Nephron (organoid): ENCODE results near the gene GADD45A.
A peak's percentile ranks its signal among the peaks of the same experiment; 100 is the strongest.

Experiments used
- H3K27ac Mint-ChIP-seq, 3 experiments: 2 replicates each; pipeline ENCODE4 v1.8.0; 2020; ENCODE audit warnings: mixed read lengths in 3 of 3, mild to moderate bottlenecking in 2 of 3, moderate library complexity in 1 of 3
- H3K27me3 Mint-ChIP-seq: 2 replicates; pipeline ENCODE4 v1.8.0; 2021; ENCODE audit warnings: low read depth, mild to moderate bottlenecking, moderate library complexity, mixed read lengths
- H3K36me3 Mint-ChIP-seq: 2 replicates; pipeline ENCODE4 v1.8.0; 2020; ENCODE audit warnings: low read depth, mixed read lengths
- H3K4me1 Mint-ChIP-seq: 2 replicates; pipeline ENCODE4 v1.8.0; 2020; ENCODE audit warnings: mixed read lengths
- H3K4me3 Mint-ChIP-seq, 3 experiments: 2 replicates each; pipeline ENCODE4 v1.8.0; 2020; ENCODE audit warnings: mild to moderate bottlenecking in 3 of 3, mixed read lengths in 3 of 3, moderate library complexity in 2 of 3
- H3K9me3 Mint-ChIP-seq: 2 replicates; pipeline ENCODE4 v1.8.0; 2020; ENCODE audit warnings: mixed read lengths
- CTCF ChIP-seq, 3 experiments: fragments of 200-600 bp; sonication (generic); IDR thresholded peaks; one replicate each; pipeline ENCODE4 v1.5.0; 2021; ENCODE audit warnings: antibody characterized with exemption in 3 of 3; ENCODE audit not compliant: unreplicated experiment in 3 of 3

The GADD45A gene

GRCh38 chr1:67691712-67692111 is 6.7 kb downstream of the GADD45A start:
- no peak overlapping the region for H3K4me3 Mint-ChIP-seq

GRCh38 chr1:67695963-67696362 is 11.0 kb downstream of the GADD45A start:
- Mint-ChIP-seq H3K4me1 (no peaks in the 10 kb centered on the region), H3K9me3 (no peaks in the 10 kb centered on the region), H3K27ac (peak overlapping the region in 2 of 3 experiments; percentile 1 to 21), H3K4me3 (no peak overlapping the region), H3K27me3 (no peaks in the 10 kb centered on the region), H3K36me3 (no peaks in the 10 kb centered on the region)
- no peak for TF ChIP-seq CTCF (IDR thresholded peaks at IDR 0.05; ENCODE audit: unreplicated experiment in 3 of 3)

More at GRCh38 chr1:67691712-67692111, 6.7 kb downstream of the GADD45A start:
- TF ChIP-seq CTCF (IDR thresholded peaks at IDR 0.05; ENCODE audit: unreplicated experiment in 3 of 3), result no peak
- Mint-ChIP-seq H3K27me3 (no peaks in the 10 kb centered on the region), H3K4me1 (peaks cover 11% of the 10 kb centered on the region), H3K9me3 (no peaks in the 10 kb centered on the region), H3K36me3 (peaks cover 24% of the 10 kb centered on the region), H3K27ac (peak overlapping the region in 1 of 3 experiments; percentile 29)

GRCh38 chr1:67696708-67697107 is 11.7 kb downstream of the GADD45A start:
- H3K27me3 Mint-ChIP-seq, result no peaks in the 10 kb centered on the region
- H3K4me1 Mint-ChIP-seq, result no peaks in the 10 kb centered on the region
- no peak overlapping the region for H3K27ac Mint-ChIP-seq
- H3K4me3 Mint-ChIP-seq, result no peak overlapping the region
- no peak for TF ChIP-seq CTCF (IDR thresholded peaks at IDR 0.05; ENCODE audit: unreplicated experiment in 3 of 3)
- H3K9me3 Mint-ChIP-seq, result no peaks in the 10 kb centered on the region
- H3K36me3 Mint-ChIP-seq, result no peaks in the 10 kb centered on the region

- Mint-ChIP-seq H3K27ac (peak overlapping the region in 1 of 3 experiments; percentile 33), H3K4me1 (peaks cover 14% of the 10 kb centered on the region), H3K27me3 (no peaks in the 10 kb centered on the region), H3K36me3 (peaks cover 14% of the 10 kb centered on the region), H3K4me3 (no peak overlapping the region), H3K9me3 (no peaks in the 10 kb centered on the region)
- TF ChIP-seq CTCF (IDR thresholded peaks at IDR 0.05; ENCODE audit: unreplicated experiment in 3 of 3), result no peak
These were observed 15.2 kb downstream of the GADD45A start for GRCh38 chr1:67700220-67700619.

GRCh38 chr1:67700692-67701410 is 15.8 kb downstream of the GADD45A start:
- H3K4me1 Mint-ChIP-seq, result peaks cover 20% of the 10 kb centered on the region

More at GRCh38 chr1:67700692-67701410, 15.8 kb downstream of the GADD45A start:
- Mint-ChIP-seq H3K4me3 (no peak overlapping the region), H3K9me3 (no peaks in the 10 kb centered on the region), H3K27me3 (no peaks in the 10 kb centered on the region), H3K27ac (peak overlapping the region in 2 of 3 experiments; percentile 23 to 33), H3K36me3 (peaks cover 19% of the 10 kb centered on the region)
- TF ChIP-seq CTCF (IDR thresholded peaks at IDR 0.05; ENCODE audit: unreplicated experiment in 3 of 3), result peak in 2 of 3 experiments; percentile 17 to 31
